Mesendoderm (in vitro differentiated cells): ENCODE data around the gene SCNN1B.
"Not testable (repeated sequence)": the region's sequence is repeated elsewhere in the genome, so short reads cannot be mapped to it uniquely, and the experiment has no call there.

Source experiments
- DNase-seq: peaks from one replicate; pipeline ENCODE4 v3.0.0; 2013
- H2AK5ac ChIP-seq: 2 replicates; pipeline ENCODE4 v1.6.1; 2013; ENCODE audit warnings: low read length, inconsistent platforms
- H2BK120ac ChIP-seq: 2 replicates; pipeline ENCODE4 v1.6.1; 2013; ENCODE audit warnings: low read depth, mild to moderate bottlenecking, low read length, moderate library complexity, mixed read lengths
- H2BK15ac ChIP-seq: replicated peaks from 2 replicates; pipeline ENCODE4 v1.6.1; 2013; ENCODE audit warnings: low read depth, mild to moderate bottlenecking, moderate library complexity
- H2BK5ac ChIP-seq: 2 replicates; pipeline ENCODE4 v1.6.1; 2013; ENCODE audit warnings: low read length, inconsistent platforms
- H3K18ac ChIP-seq: 2 replicates; pipeline ENCODE4 v1.6.1; 2013; ENCODE audit warnings: mild to moderate bottlenecking, low read length, mixed read lengths
- H3K23ac ChIP-seq: one replicate; pipeline ENCODE4 v1.6.1; 2013; ENCODE audit warnings: low read length
- H3K27ac ChIP-seq: 2 replicates; pipeline ENCODE4 v1.5.1; 2013; ENCODE audit warnings: low read depth, mild to moderate bottlenecking, inconsistent platforms, low read length, moderate library complexity
- H3K27me3 ChIP-seq: 2 replicates; pipeline ENCODE4 v1.6.1; 2013; ENCODE audit warnings: low read length, control low read depth, mild to moderate bottlenecking, inconsistent platforms; ENCODE audit not compliant: insufficient read depth, poor library complexity
- H3K36me3 ChIP-seq: 2 replicates; pipeline ENCODE4 v1.6.1; 2013; ENCODE audit warnings: low read length, inconsistent platforms; ENCODE audit not compliant: control insufficient read depth, insufficient read depth
- H3K4ac ChIP-seq: one replicate; pipeline ENCODE4 v1.6.1; 2013; ENCODE audit warnings: low read depth, mild to moderate bottlenecking, low read length, moderate library complexity
- H3K4me1 ChIP-seq: 2 replicates; pipeline ENCODE4 v1.6.1; 2013; ENCODE audit warnings: low read depth, low read length, inconsistent platforms; ENCODE audit not compliant: control insufficient read depth
- H3K4me2 ChIP-seq: 2 replicates; pipeline ENCODE4 v1.6.1; 2013; ENCODE audit warnings: low read length
- H3K4me3 ChIP-seq: 2 replicates; pipeline ENCODE4 v1.5.1; 2013; ENCODE audit warnings: mild to moderate bottlenecking, low read length
- H3K56ac ChIP-seq: one replicate; pipeline ENCODE4 v1.6.1; 2013; ENCODE audit warnings: low read length
- H3K79me1 ChIP-seq: 2 replicates; pipeline ENCODE4 v1.6.1; 2013; ENCODE audit warnings: low read length, inconsistent platforms
- H3K79me2 ChIP-seq: 2 replicates; pipeline ENCODE4 v1.6.1; 2013; ENCODE audit warnings: mild to moderate bottlenecking, low read length; ENCODE audit not compliant: control insufficient read depth, insufficient read depth
- H3K9ac ChIP-seq: 2 replicates; pipeline ENCODE4 v1.6.1; 2013; ENCODE audit warnings: low read length, inconsistent platforms
- H4K5ac ChIP-seq: one replicate; pipeline ENCODE4 v1.6.1; 2013; ENCODE audit warnings: low read length
- H4K8ac ChIP-seq: one replicate; pipeline ENCODE4 v1.6.1; 2013; ENCODE audit warnings: low read depth, mild to moderate bottlenecking, control low read depth, low read length, moderate library complexity
- WGBS: extraction: QIAGEN DNeasy Blood & Tissue Kit; methylation state at CpG from one replicate; pipeline ENCODE4 v1.1.7; 2013; ENCODE audit warnings: low lambda C conversion rate, missing lambda C conversion rate; ENCODE audit not compliant: insufficient coverage; ENCODE audit errors: extremely low coverage; 5-methylcytosine and 5-hydroxymethylcytosine counted together

The SCNN1B gene

GRCh38 chr16:23299815-23300214 lies 2.3 kb upstream of the SCNN1B start:
- H3K27me3 ChIP-seq, result peaks cover 16% of the 10 kb centered on the region
- H3K4me3 ChIP-seq, H3K23ac ChIP-seq, H4K5ac ChIP-seq, H2AK5ac ChIP-seq, H3K36me3 ChIP-seq, H3K9ac ChIP-seq, H2BK120ac ChIP-seq, DNase-seq, H3K18ac ChIP-seq, H3K79me2 ChIP-seq, H3K56ac ChIP-seq, H3K4ac ChIP-seq, H3K4me2 ChIP-seq, H3K27ac ChIP-seq, H3K4me1 ChIP-seq, H4K8ac ChIP-seq, H2BK5ac ChIP-seq, H2BK15ac ChIP-seq, H3K79me1 ChIP-seq: not testable (repeated sequence)
- no CpG with 5 or more reads among the region's 3 CpGs for WGBS

- Histone ChIP-seq H3K56ac (peak overlapping the region; percentile 67), H3K4me2 (peak overlapping the region; percentile 64), H3K9ac (peak overlapping the region; percentile 24), H3K36me3 (no peaks in the 10 kb centered on the region), H3K27me3 (peaks cover 16% of the 10 kb centered on the region), H3K18ac (no peak overlapping the region), H4K8ac (no peak overlapping the region), H2BK15ac (no peak overlapping the region), H3K79me2 (no peaks in the 10 kb centered on the region), H3K4ac (no peak overlapping the region), H3K27ac (no peak overlapping the region), H3K79me1 (no peaks in the 10 kb centered on the region), H3K4me3 (no peak overlapping the region), H3K23ac (no peak overlapping the region), H2BK5ac (no peak overlapping the region), H2AK5ac (no peak overlapping the region), H2BK120ac (no peak overlapping the region), H4K5ac (no peak overlapping the region), H3K4me1 (peaks cover 3% of the 10 kb centered on the region)
- no CpG with 5 or more reads among the region's 18 CpGs for WGBS
- DNase-seq, result no peak
Observed at GRCh38 chr16:23301251-23302044, 654 bp upstream of the SCNN1B start.

GRCh38 chr16:23303685-23304084 lies 1.6 kb downstream of the SCNN1B start:
- no peak overlapping the region for H3K27ac ChIP-seq
- no peak overlapping the region for H3K56ac ChIP-seq
- no peak overlapping the region for H3K9ac ChIP-seq
- no peaks in the 10 kb centered on the region for H3K79me2 ChIP-seq
- H3K36me3 ChIP-seq, result no peaks in the 10 kb centered on the region
- H2AK5ac ChIP-seq, result no peak overlapping the region
- no peak overlapping the region for H4K5ac ChIP-seq
- H3K18ac ChIP-seq, result no peak overlapping the region
- H3K4me1 ChIP-seq, result peaks cover 3% of the 10 kb centered on the region
- H2BK15ac ChIP-seq, result no peak overlapping the region
- no CpG with 5 or more reads among the region's 7 CpGs for WGBS
- no peak overlapping the region for H4K8ac ChIP-seq
- H3K79me1 ChIP-seq, result no peaks in the 10 kb centered on the region
- no peak overlapping the region for H3K4ac ChIP-seq
- H3K23ac ChIP-seq, result no peak overlapping the region
- no peak for DNase-seq
- H2BK120ac ChIP-seq, result no peak overlapping the region
- peaks cover 16% of the 10 kb centered on the region for H3K27me3 ChIP-seq
- no peak overlapping the region for H3K4me3 ChIP-seq
- no peak overlapping the region for H2BK5ac ChIP-seq
- no peak overlapping the region for H3K4me2 ChIP-seq

GRCh38 chr16:23304620-23305019 lies 2.5 kb downstream of the SCNN1B start:
- no CpG with 5 or more reads among the region's 2 CpGs for WGBS
- H3K4me3 ChIP-seq, result no peak overlapping the region
- H3K27me3 ChIP-seq, result peaks cover 16% of the 10 kb centered on the region

GRCh38 chr16:23306199-23307100 lies 4.3 kb downstream of the SCNN1B start:
- no peak overlapping the region for H3K4me3 ChIP-seq
- WGBS, result no CpG with 5 or more reads among the region's 7 CpGs
- no peak overlapping the region for H3K23ac ChIP-seq
- H3K27me3 ChIP-seq, result peaks cover 16% of the 10 kb centered on the region
- H4K5ac ChIP-seq, result no peak overlapping the region
- H3K56ac ChIP-seq, result no peak overlapping the region
- H3K9ac ChIP-seq, result no peak overlapping the region
- no peaks in the 10 kb centered on the region for H3K79me1 ChIP-seq
- DNase-seq, result no peak
- no peak overlapping the region for H2BK5ac ChIP-seq
- no peak overlapping the region for H3K4ac ChIP-seq
- H2AK5ac ChIP-seq, result no peak overlapping the region
- H3K36me3 ChIP-seq, result no peaks in the 10 kb centered on the region
- no peak overlapping the region for H2BK15ac ChIP-seq
- H3K27ac ChIP-seq, result no peak overlapping the region
- no peak overlapping the region for H2BK120ac ChIP-seq
- no peak overlapping the region for H3K18ac ChIP-seq
- H3K4me2 ChIP-seq, result no peak overlapping the region
- no peak overlapping the region for H4K8ac ChIP-seq
- H3K4me1 ChIP-seq, result peaks cover 3% of the 10 kb centered on the region
- no peaks in the 10 kb centered on the region for H3K79me2 ChIP-seq

More at GRCh38 chr16:23304620-23305019, 2.5 kb downstream of the SCNN1B start:
- H4K5ac ChIP-seq, result no peak overlapping the region
- H3K79me2 ChIP-seq, result no peaks in the 10 kb centered on the region
- H3K56ac ChIP-seq, result no peak overlapping the region
- H4K8ac ChIP-seq, result no peak overlapping the region
- H3K79me1 ChIP-seq, result no peaks in the 10 kb centered on the region
- no peak overlapping the region for H2BK120ac ChIP-seq
- H3K18ac ChIP-seq, result no peak overlapping the region
- no peak overlapping the region for H2BK5ac ChIP-seq
- no peak overlapping the region for H2BK15ac ChIP-seq
- no peak overlapping the region for H3K23ac ChIP-seq
- H3K36me3 ChIP-seq, result no peaks in the 10 kb centered on the region
- no peak overlapping the region for H2AK5ac ChIP-seq
- H3K4ac ChIP-seq, result no peak overlapping the region
- DNase-seq, result no peak
- no peak overlapping the region for H3K4me2 ChIP-seq
- no peak overlapping the region for H3K9ac ChIP-seq
- no peak overlapping the region for H3K27ac ChIP-seq
- peaks cover 3% of the 10 kb centered on the region for H3K4me1 ChIP-seq
